NB4 (cell line): ENCODE measurements around the gene NHSL1.

ENCODE experiments used
- POLR2A ChIP-seq: IDR thresholded peaks from 2 replicates; pipeline ENCODE4 v1.6.1; 2011; ENCODE audit warnings: mild to moderate bottlenecking; ENCODE audit not compliant: insufficient read length; ENCODE audit errors: extremely low read depth
- TF ChIP-seq, protein P1 (sequence below): IDR thresholded peaks from one replicate; pipeline ENCODE4 v1.5.1; 2012; ENCODE audit warnings: low read depth, low read length

DNA sequence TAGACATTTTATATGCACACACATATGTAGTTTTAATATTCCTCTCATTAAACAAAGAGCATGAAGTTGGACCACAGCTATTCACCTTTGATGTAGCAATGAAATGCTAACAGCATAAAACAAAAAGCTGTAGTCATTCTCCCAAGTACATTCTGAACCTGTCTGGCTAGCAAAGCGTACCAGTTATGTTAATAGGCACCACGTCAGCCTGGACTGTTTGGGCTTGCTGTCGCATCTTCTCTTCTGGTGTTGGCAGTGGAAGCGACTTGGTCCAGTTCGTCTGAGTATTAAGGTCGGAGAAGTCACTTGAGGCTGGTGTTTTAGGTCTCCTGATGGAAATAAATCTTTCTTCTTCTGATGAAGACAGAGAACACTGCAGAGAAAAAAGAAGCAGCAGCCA is 52.5 kb downstream of the NHSL1 start:
- TF ChIP-seq, protein P1, sequence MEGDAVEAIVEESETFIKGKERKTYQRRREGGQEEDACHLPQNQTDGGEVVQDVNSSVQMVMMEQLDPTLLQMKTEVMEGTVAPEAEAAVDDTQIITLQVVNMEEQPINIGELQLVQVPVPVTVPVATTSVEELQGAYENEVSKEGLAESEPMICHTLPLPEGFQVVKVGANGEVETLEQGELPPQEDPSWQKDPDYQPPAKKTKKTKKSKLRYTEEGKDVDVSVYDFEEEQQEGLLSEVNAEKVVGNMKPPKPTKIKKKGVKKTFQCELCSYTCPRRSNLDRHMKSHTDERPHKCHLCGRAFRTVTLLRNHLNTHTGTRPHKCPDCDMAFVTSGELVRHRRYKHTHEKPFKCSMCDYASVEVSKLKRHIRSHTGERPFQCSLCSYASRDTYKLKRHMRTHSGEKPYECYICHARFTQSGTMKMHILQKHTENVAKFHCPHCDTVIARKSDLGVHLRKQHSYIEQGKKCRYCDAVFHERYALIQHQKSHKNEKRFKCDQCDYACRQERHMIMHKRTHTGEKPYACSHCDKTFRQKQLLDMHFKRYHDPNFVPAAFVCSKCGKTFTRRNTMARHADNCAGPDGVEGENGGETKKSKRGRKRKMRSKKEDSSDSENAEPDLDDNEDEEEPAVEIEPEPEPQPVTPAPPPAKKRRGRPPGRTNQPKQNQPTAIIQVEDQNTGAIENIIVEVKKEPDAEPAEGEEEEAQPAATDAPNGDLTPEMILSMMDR, result no peak
- no peak for TF ChIP-seq POLR2A
